GM19025 (cell line): ENCODE data around the gene FHAD1.

Source experiments
- ATAC-seq: cut with Tn5 transposase; IDR thresholded peaks from one replicate; pipeline ENCODE4 v1.9.1; 2021; ENCODE audit warnings: mild to moderate bottlenecking, low read depth, moderate library complexity; ENCODE audit not compliant: unreplicated experiment

Gene FHAD1

GRCh38 chr1:15410223-15410883 lies 163.3 kb downstream of the FHAD1 start:
- no peak for ATAC-seq

GRCh38 chr1:15410884-15411245 lies 163.8 kb downstream of the FHAD1 start:
- ATAC-seq: no peak

- peak; percentile 39 for ATAC-seq
Observed at GRCh38 chr1:15411593-15412137, 164.6 kb downstream of the FHAD1 start.

GRCh38 chr1:15412175-15412800 lies 165.3 kb downstream of the FHAD1 start:
- no peak for ATAC-seq

- no peak for ATAC-seq
Observed at GRCh38 chr1:15412843-15413242, 165.8 kb downstream of the FHAD1 start.

GRCh38 chr1:15413563-15414444 lies 166.8 kb downstream of the FHAD1 start:
- ATAC-seq: no peak

- ATAC-seq: no peak
Observed at GRCh38 chr1:15414445-15414983, 167.5 kb downstream of the FHAD1 start.

GRCh38 chr1:15417059-15417934 lies 170.3 kb downstream of the FHAD1 start:
- ATAC-seq: no peak

- ATAC-seq: no peak
Observed at GRCh38 chr1:15418806-15419515, 171.9 kb downstream of the FHAD1 start.

- no peak for ATAC-seq
Observed at GRCh38 chr1:15420853-15421465, 173.9 kb downstream of the FHAD1 start.

GRCh38 chr1:15422871-15423270 lies 175.8 kb downstream of the FHAD1 start:
- ATAC-seq: no peak

GRCh38 chr1:15423355-15424077 lies 176.5 kb downstream of the FHAD1 start:
- ATAC-seq: no peak

- ATAC-seq: no peak
Observed at GRCh38 chr1:15424146-15424667, 177.2 kb downstream of the FHAD1 start.

GRCh38 chr1:15424981-15425380 lies 178.0 kb downstream of the FHAD1 start:
- ATAC-seq: no peak

GRCh38 chr1:15425521-15425920 lies 178.5 kb downstream of the FHAD1 start:
- no peak for ATAC-seq

- ATAC-seq: no peak
Observed at GRCh38 chr1:15425958-15426357, 178.9 kb downstream of the FHAD1 start.

- no peak for ATAC-seq
Observed at GRCh38 chr1:15426492-15427279, 179.7 kb downstream of the FHAD1 start.
